Neural progenitor cell (in vitro differentiated cells): ENCODE results near the gene HPD. TPM values are rescaled to one million over a fixed set of nuclear protein-coding genes. Genes with fewer than 3 reads are reported as not detected.
A peak's percentile ranks its signal among the peaks of the same experiment; 100 is the strongest.
"Not testable (repeated sequence)": the region's sequence is repeated elsewhere in the genome, so short reads cannot be mapped to it uniquely, and the experiment has no call there.

Experiments used
- DNase-seq: peaks from one replicate; pipeline ENCODE4 v3.0.0-alpha.2; 2016; ENCODE audit warnings: low spot score
- H2AFZ ChIP-seq: fragments of 200-600 bp; sonication (generic); replicated peaks from 2 replicates; pipeline ENCODE4 v1.6.1; 2016; ENCODE audit warnings: antibody characterized with exemption
- H3F3A ChIP-seq: fragments of 200-600 bp; sonication (generic); 2 replicates; pipeline ENCODE4 v1.6.1; 2016; ENCODE audit warnings: antibody characterized with exemption, low read depth
- H3K27ac ChIP-seq: fragments of 200-600 bp; sonication (generic); 2 replicates; pipeline ENCODE4 v1.5.1; 2016; ENCODE audit warnings: mild to moderate bottlenecking
- H3K27me3 ChIP-seq: fragments of 200-600 bp; sonication (generic); 2 replicates; pipeline ENCODE4 v1.6.1; 2016; ENCODE audit warnings: mild to moderate bottlenecking, moderate library complexity
- H3K36me3 ChIP-seq: fragments of 200-600 bp; sonication (generic); 2 replicates; pipeline ENCODE4 v1.5.1; 2016
- H3K4me1 ChIP-seq: fragments of 200-600 bp; sonication (generic); 2 replicates; pipeline ENCODE4 v1.6.1; 2016; ENCODE audit warnings: mixed run types
- H3K4me2 ChIP-seq: fragments of 200-600 bp; sonication (generic); 2 replicates; pipeline ENCODE4 v1.6.1; 2016
- H3K4me3 ChIP-seq: fragments of 200-600 bp; sonication (generic); 2 replicates; pipeline ENCODE4 v1.5.1; 2016
- H3K79me2 ChIP-seq: fragments of 200-600 bp; sonication (generic); 2 replicates; pipeline ENCODE4 v1.6.1; 2016; ENCODE audit warnings: low read depth
- H3K9ac ChIP-seq: fragments of 200-600 bp; sonication (generic); 2 replicates; pipeline ENCODE4 v1.6.1; 2016
- H3K9me3 ChIP-seq: fragments of 200-600 bp; sonication (generic); 2 replicates; pipeline ENCODE4 v1.5.1; 2016; ENCODE audit warnings: low read depth
- H4K20me1 ChIP-seq: fragments of 200-600 bp; sonication (generic); 2 replicates; pipeline ENCODE4 v1.6.1; 2016; ENCODE audit warnings: low read depth
- H3K27ac Mint-ChIP-seq: 3 replicates; pipeline ENCODE4 v1.8.0; 2021; ENCODE audit warnings: mixed read lengths
- H3K27me3 Mint-ChIP-seq: 2 replicates; pipeline ENCODE4 v1.8.0; 2022; ENCODE audit warnings: low read depth, mild to moderate bottlenecking, inconsistent platforms, moderate library complexity, mixed read lengths; ENCODE audit not compliant: insufficient read depth
- H3K36me3 Mint-ChIP-seq: 3 replicates; pipeline ENCODE4 v1.8.0; 2021; ENCODE audit warnings: mixed read lengths
- H3K4me1 Mint-ChIP-seq: 3 replicates; pipeline ENCODE4 v1.8.0; 2021; ENCODE audit warnings: mixed read lengths
- H3K4me3 Mint-ChIP-seq: 3 replicates; pipeline ENCODE4 v1.8.0; 2021; ENCODE audit warnings: mild to moderate bottlenecking, moderate library complexity, mixed read lengths
- H3K9me3 Mint-ChIP-seq: 3 replicates; pipeline ENCODE4 v1.8.0; 2020; ENCODE audit warnings: mixed read lengths
- CTCF ChIP-seq: fragments of 200-600 bp; sonication (generic); IDR thresholded peaks from 2 replicates; pipeline ENCODE4 v1.5.1; 2017; ENCODE audit warnings: antibody characterized with exemption, mild to moderate bottlenecking
- EZH2 ChIP-seq: fragments of 200-600 bp; sonication (generic); IDR thresholded peaks from 2 replicates; pipeline ENCODE4 v1.6.1; 2017; ENCODE audit warnings: antibody characterized with exemption, mild to moderate bottlenecking, moderate library complexity
- EZH2phosphoT487 ChIP-seq: fragments of 200-600 bp; sonication (generic); IDR thresholded peaks from 2 replicates; pipeline ENCODE4 v1.6.1; 2017; ENCODE audit warnings: antibody characterized with exemption
- total RNA-seq: library from RNA; depleted of rRNA; stranded (reverse); fragments of >200 nt; gene quantifications from 2 replicates; pipeline ENCODE4 v1.2.3, GENCODE V29; 2015; ENCODE audit warnings: low replicate concordance

HPD gene
- total RNA-seq, 1 donor from 2014 or later: not detected

- Mint-ChIP-seq H3K4me1 (peaks cover 53% of the 10 kb centered on the region), H3K27ac (peak overlapping the region; percentile 96), H3K27me3 (peaks cover 3% of the 10 kb centered on the region), H3K4me3 (peak overlapping the region; percentile 77), H3K9me3 (no peaks in the 10 kb centered on the region), H3K36me3 (no peaks in the 10 kb centered on the region)
- peaks cover 9% of the 10 kb centered on the region for H3F3A ChIP-seq
- no peak overlapping the region for H3K4me3 ChIP-seq
- no peak for TF ChIP-seq CTCF
- no peak for TF ChIP-seq EZH2phosphoT487
- TF ChIP-seq EZH2: no peak
- no peaks in the 10 kb centered on the region for H3K9me3 ChIP-seq
- no peak overlapping the region for H2AFZ ChIP-seq
- peak overlapping the region; percentile 20 for H3K9ac ChIP-seq
- H3K4me1 ChIP-seq: peaks cover 11% of the 10 kb centered on the region
- H3K27ac ChIP-seq: no peak overlapping the region
- H4K20me1 ChIP-seq: no peaks in the 10 kb centered on the region
- DNase-seq: peak; percentile 15
- no peaks in the 10 kb centered on the region for H3K27me3 ChIP-seq
- H3K79me2 ChIP-seq: no peaks in the 10 kb centered on the region
- no peak overlapping the region for H3K4me2 ChIP-seq
- no peaks in the 10 kb centered on the region for H3K36me3 ChIP-seq
These were observed 1.1 kb downstream of the HPD start for GRCh38 chr12:121857322-121858246.

- H3K4me1 Mint-ChIP-seq: peaks cover 16% of the 10 kb centered on the region
- H3K27ac Mint-ChIP-seq, H4K20me1 ChIP-seq, H3K27me3 ChIP-seq, H3K36me3 ChIP-seq, H3F3A ChIP-seq, H3K9ac ChIP-seq, H3K79me2 ChIP-seq, H3K27me3 Mint-ChIP-seq, H3K9me3 ChIP-seq, H3K36me3 Mint-ChIP-seq, H3K4me3 Mint-ChIP-seq, H3K4me3 ChIP-seq, H3K4me1 ChIP-seq, DNase-seq, H3K27ac ChIP-seq, H2AFZ ChIP-seq, H3K4me2 ChIP-seq, H3K9me3 Mint-ChIP-seq: not testable (repeated sequence)
These were observed 6.3 kb downstream of the HPD start for GRCh38 chr12:121852392-121852791.

GRCh38 chr12:121849665-121850064 lies 9.0 kb downstream of the HPD start:
- Mint-ChIP-seq H3K4me1 (peaks cover 2% of the 10 kb centered on the region), H3K4me3 (no peak overlapping the region), H3K36me3 (no peaks in the 10 kb centered on the region), H3K9me3 (no peaks in the 10 kb centered on the region), H3K27me3 (peaks cover 5% of the 10 kb centered on the region), H3K27ac (peak overlapping the region; percentile 72)
- no peak overlapping the region for H3K4me2 ChIP-seq
- H3K27me3 ChIP-seq: no peaks in the 10 kb centered on the region
- H3K36me3 ChIP-seq: no peaks in the 10 kb centered on the region
- no peak for DNase-seq
- no peak overlapping the region for H3K27ac ChIP-seq
- H2AFZ ChIP-seq: no peak overlapping the region
- no peaks in the 10 kb centered on the region for H3K4me1 ChIP-seq
- no peaks in the 10 kb centered on the region for H3K9me3 ChIP-seq
- H3F3A ChIP-seq: no peaks in the 10 kb centered on the region
- H3K9ac ChIP-seq: no peak overlapping the region
- H4K20me1 ChIP-seq: no peaks in the 10 kb centered on the region
- no peaks in the 10 kb centered on the region for H3K79me2 ChIP-seq
- no peak for TF ChIP-seq EZH2phosphoT487
- no peak for TF ChIP-seq EZH2
- no peak for TF ChIP-seq CTCF
- no peak overlapping the region for H3K4me3 ChIP-seq

- Histone ChIP-seq H3K36me3 (no peaks in the 10 kb centered on the region), H3F3A (no peaks in the 10 kb centered on the region), H3K4me3 (no peak overlapping the region), H3K27ac (no peak overlapping the region), H3K4me1 (no peaks in the 10 kb centered on the region), H3K9ac (no peak overlapping the region), H3K9me3 (no peaks in the 10 kb centered on the region), H3K79me2 (no peaks in the 10 kb centered on the region), H3K4me2 (no peak overlapping the region), H4K20me1 (no peaks in the 10 kb centered on the region), H2AFZ (no peak overlapping the region), H3K27me3 (no peaks in the 10 kb centered on the region)
- Mint-ChIP-seq H3K9me3 (no peaks in the 10 kb centered on the region), H3K4me1 (peaks cover 2% of the 10 kb centered on the region), H3K27me3 (peaks cover 5% of the 10 kb centered on the region), H3K36me3 (no peaks in the 10 kb centered on the region), H3K27ac (no peak overlapping the region), H3K4me3 (peak overlapping the region; percentile 13)
- TF ChIP-seq EZH2: no peak
- TF ChIP-seq CTCF: no peak
- TF ChIP-seq EZH2phosphoT487: no peak
- no peak for DNase-seq
These were observed 9.4 kb downstream of the HPD start for GRCh38 chr12:121849211-121849610.
